ENCODE results near the gene RAP1A. TPM values are rescaled to one million over a fixed set of nuclear protein-coding genes. Genes with fewer than 3 reads are reported as not detected.

The RAP1A gene
- total RNA-seq, 2 experiments from 2014 or later: 128 to 130 TPM

DNA sequence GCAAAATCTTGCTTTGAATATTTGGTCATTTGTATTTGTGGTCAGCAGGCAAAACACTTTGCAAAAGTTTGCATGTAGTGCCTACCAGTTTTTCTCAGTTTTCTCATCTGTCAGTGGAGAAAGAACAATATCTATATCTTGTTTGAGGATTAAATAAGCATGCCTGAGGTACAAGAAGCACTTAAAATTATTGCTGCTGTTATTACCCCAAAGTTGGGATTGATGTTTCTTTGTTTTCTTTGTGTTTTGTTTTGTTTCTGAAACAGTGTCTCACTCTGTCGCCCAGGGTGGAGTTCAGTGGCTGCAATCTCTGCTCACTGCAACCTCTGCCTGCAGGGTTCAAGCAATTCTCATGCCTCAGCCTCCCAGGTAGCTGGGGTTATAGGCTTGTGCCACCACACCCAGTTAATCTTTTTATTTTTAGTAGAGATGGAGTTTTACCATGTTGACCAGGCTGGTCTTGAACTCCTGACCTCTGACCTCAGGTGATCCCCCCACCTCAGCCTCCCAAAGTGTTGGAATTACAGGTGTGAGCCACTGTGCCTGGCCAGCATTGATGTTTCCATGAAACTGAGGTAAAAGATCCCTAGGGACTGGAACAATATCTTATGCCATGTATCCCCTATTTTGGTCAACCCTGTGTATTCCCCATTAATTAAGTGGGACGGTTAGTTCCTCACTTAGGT lies 15.9 kb downstream of the RAP1A start:
- POLR2A ChIA-PET: no interaction called here
- H3K9me3 Mint-ChIP-seq: no peaks in the 10 kb centered on the region
- H3K36me3 Mint-ChIP-seq (ENCODE audit: low read depth): peaks cover 26% of the 10 kb centered on the region
- H3K4me3 Mint-ChIP-seq: no peak overlapping the region
- H3K4me1 Mint-ChIP-seq: peaks cover 68% of the 10 kb centered on the region
- peak overlapping the region; percentile 66 for H3K27ac Mint-ChIP-seq
- DNase-seq: no peak
- no peaks in the 10 kb centered on the region for H3K27me3 Mint-ChIP-seq
- CTCF ChIA-PET: interaction anchor here (1.2 to 1.6 kb wide), 2 partner anchors 13 kb away, joined by 3 to 4 read pairs; no protein-coding TSS in a partner anchor

DNA sequence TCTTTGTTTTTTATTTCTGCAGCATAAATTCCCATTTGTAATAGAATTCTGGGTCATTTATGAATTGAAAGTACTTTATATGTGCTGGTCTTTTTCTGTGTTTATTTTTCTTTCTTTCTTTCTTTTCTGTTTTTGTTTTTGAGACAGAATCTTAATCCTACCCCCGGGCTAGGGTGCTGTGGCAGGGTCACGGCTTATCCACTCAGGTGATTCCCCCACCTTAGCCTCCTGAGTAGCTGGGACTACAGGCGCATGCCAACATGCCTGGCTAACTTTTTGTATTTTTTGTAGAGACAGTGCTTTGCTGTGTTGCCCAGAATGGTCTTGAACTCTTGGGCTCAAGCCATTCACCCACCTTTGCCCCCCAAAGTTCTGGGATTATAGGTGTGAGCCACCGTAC lies 18.7 kb downstream of the RAP1A start:
- H3K4me1 Mint-ChIP-seq: peaks cover 52% of the 10 kb centered on the region
- peaks cover 27% of the 10 kb centered on the region for H3K36me3 Mint-ChIP-seq (ENCODE audit: low read depth)
- POLR2A ChIA-PET: interaction anchor here (0.7 kb wide), 1 partner anchor 8 kb away, joined by 3 read pairs; no protein-coding TSS in a partner anchor
- no peaks in the 10 kb centered on the region for H3K9me3 Mint-ChIP-seq
- no peaks in the 10 kb centered on the region for H3K27me3 Mint-ChIP-seq
- no peak for DNase-seq
- H3K4me3 Mint-ChIP-seq: no peak overlapping the region
- H3K27ac Mint-ChIP-seq: no peak overlapping the region
- CTCF ChIA-PET: interaction anchor here (2.2 kb wide), 1 partner anchor 16 kb away, joined by 7 read pairs; no protein-coding TSS in a partner anchor

DNA sequence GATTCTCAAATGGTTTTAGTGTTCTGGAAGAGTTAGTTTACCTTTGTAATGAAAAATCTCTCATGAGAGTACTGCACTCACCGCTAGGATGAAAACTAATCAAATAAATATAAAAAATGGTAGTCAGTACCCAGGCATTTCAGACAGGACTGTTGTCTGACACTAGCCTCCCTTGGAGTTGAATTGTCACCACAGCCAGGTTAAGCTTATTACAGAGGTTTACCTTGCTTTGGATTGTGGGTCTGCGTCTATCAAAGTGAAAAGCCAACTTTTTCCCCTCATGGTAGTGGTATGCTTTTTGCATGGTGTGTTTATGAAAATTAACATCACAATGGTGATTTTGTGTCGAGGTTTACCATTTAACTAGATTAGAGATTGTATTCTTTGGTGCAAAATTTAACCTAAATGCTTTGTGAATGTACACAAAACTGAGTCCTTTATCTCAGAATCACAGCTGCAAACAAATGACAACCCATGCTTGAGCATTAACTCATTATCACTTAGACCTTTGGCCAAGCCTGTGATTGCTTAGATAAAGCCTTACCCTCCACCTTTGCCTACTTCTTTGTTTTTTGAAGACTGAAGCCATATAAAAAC lies 20.1 kb downstream of the RAP1A start:
- DNase-seq: no peak
- CTCF ChIA-PET: interaction anchor here (1.7 to 2.2 kb wide), 2 partner anchors 10 to 17 kb away, joined by 4 to 7 read pairs; no protein-coding TSS in a partner anchor
- Mint-ChIP-seq H3K36me3 (ENCODE audit: low read depth) (peaks cover 41% of the 10 kb centered on the region), H3K4me3 (no peak overlapping the region), H3K9me3 (no peaks in the 10 kb centered on the region), H3K27me3 (no peaks in the 10 kb centered on the region), H3K4me1 (peaks cover 56% of the 10 kb centered on the region), H3K27ac (no peak overlapping the region)
- POLR2A ChIA-PET: interaction anchor here (0.8 to 1.2 kb wide), 2 partner anchors 12 to 73 kb away, joined by 3 read pairs; no protein-coding TSS in a partner anchor

DNA sequence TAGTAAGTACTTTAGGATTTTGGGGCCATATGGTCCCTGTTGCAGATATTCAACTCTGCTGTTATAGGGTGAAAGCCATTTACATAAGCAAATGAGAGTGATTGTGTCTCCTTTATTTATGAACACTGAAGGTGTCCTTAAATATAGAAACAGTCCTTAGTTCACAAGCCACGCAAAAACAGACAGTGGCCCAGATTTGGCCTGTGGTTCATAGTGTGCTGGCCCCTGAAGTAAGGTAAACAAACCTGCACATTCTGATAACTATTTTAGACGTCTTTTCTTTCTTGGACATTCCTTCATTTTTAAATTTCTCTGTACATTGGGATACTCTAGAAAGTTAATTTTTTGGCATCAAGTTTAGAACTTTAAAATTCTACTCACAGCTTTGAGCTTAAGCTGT lies 23.5 kb downstream of the RAP1A start:
- Mint-ChIP-seq H3K4me3 (no peak overlapping the region), H3K36me3 (ENCODE audit: low read depth) (peaks cover 53% of the 10 kb centered on the region), H3K27me3 (no peaks in the 10 kb centered on the region), H3K27ac (no peak overlapping the region), H3K4me1 (peaks cover 61% of the 10 kb centered on the region), H3K9me3 (no peaks in the 10 kb centered on the region)
- CTCF ChIA-PET: no interaction called here
- POLR2A ChIA-PET: no interaction called here
- DNase-seq: no peak

DNA sequence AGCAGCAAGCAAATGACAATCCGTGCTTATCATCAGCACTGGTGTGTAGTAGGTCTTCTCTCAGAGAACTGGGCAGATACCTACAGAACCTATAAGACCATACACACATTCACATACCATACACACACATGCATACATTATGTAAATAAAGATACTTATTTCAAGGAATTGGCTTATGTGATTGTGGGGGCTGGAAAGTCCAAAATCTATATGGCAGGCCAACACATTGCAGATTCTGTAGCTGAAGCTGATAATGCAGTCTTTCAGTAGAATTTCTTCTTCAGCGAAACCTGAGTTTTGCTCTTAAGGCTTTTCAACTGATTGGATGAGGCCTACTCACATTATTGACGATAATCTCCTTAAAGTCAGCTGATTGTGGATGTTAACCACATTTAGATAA lies 24.1 kb downstream of the RAP1A start:
- Mint-ChIP-seq H3K27me3 (no peaks in the 10 kb centered on the region), H3K4me3 (no peak overlapping the region), H3K4me1 (peaks cover 61% of the 10 kb centered on the region), H3K27ac (no peak overlapping the region), H3K9me3 (no peaks in the 10 kb centered on the region), H3K36me3 (ENCODE audit: low read depth) (peaks cover 59% of the 10 kb centered on the region)
- no peak for DNase-seq
- POLR2A ChIA-PET: no interaction called here
- CTCF ChIA-PET: interaction anchor here (0.9 to 2.3 kb wide), 2 partner anchors 103 to 136 kb away, joined by 3 to 10 read pairs; no protein-coding TSS in a partner anchor

DNA sequence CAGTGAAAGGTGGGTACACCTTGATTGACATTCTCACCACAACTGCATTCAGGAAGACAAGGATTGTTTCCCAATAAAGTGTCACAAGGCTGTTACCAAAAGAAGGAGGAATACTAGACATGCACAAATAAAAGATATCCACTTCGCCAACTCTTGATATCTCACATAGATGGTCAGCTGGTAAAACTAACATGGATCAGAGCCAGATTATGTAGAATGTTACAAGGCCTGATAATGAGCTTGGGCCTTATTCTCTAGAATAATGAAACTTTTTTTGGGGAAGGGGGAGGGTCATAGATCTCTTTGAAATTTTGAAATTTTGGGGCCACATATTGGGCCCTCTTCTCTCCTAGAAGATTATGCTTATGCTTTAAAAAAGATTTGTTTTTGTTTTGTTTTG lies 24.9 kb downstream of the RAP1A start:
- Mint-ChIP-seq H3K4me1 (peaks cover 63% of the 10 kb centered on the region), H3K4me3 (no peak overlapping the region), H3K27me3 (no peaks in the 10 kb centered on the region), H3K9me3 (no peaks in the 10 kb centered on the region), H3K27ac (no peak overlapping the region), H3K36me3 (ENCODE audit: low read depth) (peaks cover 64% of the 10 kb centered on the region)
- CTCF ChIA-PET: interaction anchor here (0.6 to 2.3 kb wide), 2 partner anchors 70 to 136 kb away, joined by 3 to 10 read pairs; no protein-coding TSS in a partner anchor
- POLR2A ChIA-PET: interaction anchor here (0.6 kb wide), 1 partner anchor 28 kb away, joined by 3 read pairs; no protein-coding TSS in a partner anchor
- no peak for DNase-seq

DNA sequence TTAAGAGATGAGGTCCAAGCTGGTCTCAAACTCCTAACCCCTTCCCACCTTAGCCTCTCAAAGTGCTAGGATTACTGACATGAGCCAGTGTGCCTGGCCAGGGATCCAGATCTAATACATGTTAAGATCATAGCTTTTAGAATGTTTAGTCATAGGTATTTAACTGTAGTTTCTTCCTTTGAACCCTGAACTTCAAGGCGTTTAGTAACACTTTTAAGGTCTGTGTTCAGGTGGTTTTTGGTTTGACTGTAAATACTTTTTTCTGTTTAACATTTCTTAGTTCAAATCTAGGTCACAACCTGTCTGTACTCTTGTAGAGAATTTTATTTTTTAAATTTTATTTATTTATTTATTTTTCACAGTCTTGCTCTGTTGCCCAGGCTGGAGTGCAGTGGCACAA lies 28.1 kb downstream of the RAP1A start:
- CTCF ChIA-PET: interaction anchor here (1.1 to 2.2 kb wide), 5 partner anchors 10 to 139 kb away, joined by 3 to 10 read pairs (median 3); no protein-coding TSS in a partner anchor
- no peak overlapping the region for H3K4me3 Mint-ChIP-seq
- DNase-seq: no peak

DNA sequence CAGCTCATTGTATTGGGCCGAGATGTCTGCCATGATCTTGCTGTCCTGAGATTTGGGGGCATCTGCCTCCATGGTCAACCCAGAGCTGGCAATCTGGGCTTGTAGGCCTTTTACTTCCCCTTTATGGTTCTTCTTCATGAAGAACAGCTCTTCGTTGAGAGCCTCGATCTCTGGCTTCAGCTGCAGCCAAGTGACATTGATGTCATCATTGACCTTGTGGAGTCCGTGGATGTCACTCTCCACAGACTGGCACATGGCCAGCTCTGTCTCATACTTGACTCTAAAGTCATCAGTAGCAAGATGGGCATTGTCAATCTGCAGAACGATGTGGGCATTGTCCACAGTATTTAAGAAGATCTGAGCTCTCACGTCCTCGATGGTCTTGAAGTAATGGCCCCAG lies 29.2 kb downstream of the RAP1A start:
- POLR2A ChIA-PET: no interaction called here

More for the DNA sequence above, 28.1 kb downstream of the RAP1A start:
- H3K27me3 Mint-ChIP-seq: no peaks in the 10 kb centered on the region
- H3K4me1 Mint-ChIP-seq: peaks cover 72% of the 10 kb centered on the region
- peaks cover 61% of the 10 kb centered on the region for H3K36me3 Mint-ChIP-seq (ENCODE audit: low read depth)
- no peaks in the 10 kb centered on the region for H3K9me3 Mint-ChIP-seq
- H3K27ac Mint-ChIP-seq: peak overlapping the region; percentile 55
- POLR2A ChIA-PET: no interaction called here

DNA sequence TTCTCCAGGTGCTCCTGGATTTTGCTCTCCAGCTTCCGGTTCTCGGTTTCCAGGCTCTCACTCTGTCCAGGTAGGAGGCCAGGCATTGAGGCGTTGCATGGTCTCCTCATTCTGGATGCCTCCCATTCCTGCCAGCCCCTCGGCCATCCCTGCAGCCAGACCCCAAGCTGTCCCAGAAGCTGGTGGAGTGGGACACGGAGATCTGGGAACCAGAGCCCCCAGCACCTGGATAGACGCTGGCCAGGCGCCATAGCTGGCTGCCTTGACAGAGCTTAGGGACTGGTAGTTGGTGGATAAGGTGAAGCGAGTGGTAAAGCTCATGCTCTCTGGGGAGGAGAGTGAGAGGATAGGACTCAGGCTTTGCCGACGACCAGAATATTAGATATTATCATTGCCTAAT lies 29.6 kb downstream of the RAP1A start:
- Mint-ChIP-seq H3K9me3 (no peaks in the 10 kb centered on the region), H3K27me3 (no peaks in the 10 kb centered on the region), H3K4me1 (peaks cover 77% of the 10 kb centered on the region), H3K27ac (no peak overlapping the region), H3K4me3 (no peak overlapping the region), H3K36me3 (ENCODE audit: low read depth) (peaks cover 51% of the 10 kb centered on the region)
- POLR2A ChIA-PET: no interaction called here
- DNase-seq: no peak
- CTCF ChIA-PET: interaction anchor here (0.6 to 2.2 kb wide), 9 partner anchors 9 to 152 kb away, joined by 3 to 10 read pairs (median 4); no protein-coding TSS in a partner anchor

More for the DNA sequence above, 29.2 kb downstream of the RAP1A start:
- DNase-seq: no peak
- CTCF ChIA-PET: interaction anchor here (0.6 to 2.2 kb wide), 11 partner anchors 8 to 151 kb away, joined by 3 to 10 read pairs (median 4); no protein-coding TSS in a partner anchor
- Mint-ChIP-seq H3K27ac (no peak overlapping the region), H3K27me3 (no peaks in the 10 kb centered on the region), H3K4me3 (no peak overlapping the region), H3K9me3 (no peaks in the 10 kb centered on the region), H3K4me1 (peaks cover 76% of the 10 kb centered on the region), H3K36me3 (ENCODE audit: low read depth) (peaks cover 55% of the 10 kb centered on the region)

DNA sequence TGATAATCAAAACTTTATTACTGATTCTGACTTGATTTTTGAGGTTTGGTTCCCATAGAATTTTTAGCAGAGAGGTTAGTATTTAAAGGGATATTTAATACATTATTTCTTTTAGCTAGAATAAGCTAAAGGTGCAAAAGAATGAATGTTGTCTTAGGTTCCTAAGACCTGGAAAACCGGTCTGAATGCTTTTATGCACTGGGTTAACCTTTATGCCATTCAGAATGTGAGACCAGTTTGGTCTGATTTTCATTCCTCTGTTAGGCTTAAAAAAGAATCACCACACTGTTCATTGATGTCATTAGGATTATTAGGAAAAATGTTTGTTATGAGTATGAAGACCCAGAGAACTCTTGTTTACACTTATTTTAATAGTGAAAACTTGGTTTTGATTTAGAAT lies 30.1 kb downstream of the RAP1A start:
- ChIA-PET POLR2A (no interaction called here), CTCF (interaction anchor here (0.6 to 2.2 kb wide), 6 partner anchors 9 to 152 kb away, joined by 3 to 10 read pairs (median 4); no protein-coding TSS in a partner anchor)
- DNase-seq: no peak
- no peaks in the 10 kb centered on the region for H3K9me3 Mint-ChIP-seq
- H3K27me3 Mint-ChIP-seq: no peaks in the 10 kb centered on the region
- H3K4me3 Mint-ChIP-seq: no peak overlapping the region
- H3K27ac Mint-ChIP-seq: no peak overlapping the region
- H3K4me1 Mint-ChIP-seq: peaks cover 74% of the 10 kb centered on the region
- H3K36me3 Mint-ChIP-seq (ENCODE audit: low read depth): peaks cover 46% of the 10 kb centered on the region

DNA sequence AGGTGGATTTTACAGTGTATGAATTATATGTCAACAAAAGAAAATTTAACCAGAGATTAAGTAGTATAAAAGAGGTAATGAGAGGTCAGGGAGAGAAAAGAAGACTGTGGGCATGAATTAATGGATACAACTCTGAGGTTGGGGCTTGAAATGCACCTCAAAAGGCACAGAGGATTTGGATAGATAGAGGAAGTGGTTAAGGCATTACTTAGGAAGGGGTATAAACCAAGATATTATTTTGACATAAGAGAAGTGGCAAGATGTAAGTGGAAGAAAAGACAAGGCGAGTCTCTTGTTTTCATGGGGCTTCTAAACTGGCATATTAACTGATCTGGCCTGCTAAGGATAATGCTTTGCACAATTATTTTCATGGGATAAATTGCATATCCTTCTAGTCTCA lies 34.1 kb downstream of the RAP1A start:
- H3K9me3 Mint-ChIP-seq: no peaks in the 10 kb centered on the region
- peaks cover 26% of the 10 kb centered on the region for H3K36me3 Mint-ChIP-seq (ENCODE audit: low read depth)
- H3K4me1 Mint-ChIP-seq: peaks cover 65% of the 10 kb centered on the region
- CTCF ChIA-PET: no interaction called here
- no peak overlapping the region for H3K4me3 Mint-ChIP-seq
- DNase-seq: no peak
- no peak overlapping the region for H3K27ac Mint-ChIP-seq
- H3K27me3 Mint-ChIP-seq: no peaks in the 10 kb centered on the region
- POLR2A ChIA-PET: no interaction called here

DNA sequence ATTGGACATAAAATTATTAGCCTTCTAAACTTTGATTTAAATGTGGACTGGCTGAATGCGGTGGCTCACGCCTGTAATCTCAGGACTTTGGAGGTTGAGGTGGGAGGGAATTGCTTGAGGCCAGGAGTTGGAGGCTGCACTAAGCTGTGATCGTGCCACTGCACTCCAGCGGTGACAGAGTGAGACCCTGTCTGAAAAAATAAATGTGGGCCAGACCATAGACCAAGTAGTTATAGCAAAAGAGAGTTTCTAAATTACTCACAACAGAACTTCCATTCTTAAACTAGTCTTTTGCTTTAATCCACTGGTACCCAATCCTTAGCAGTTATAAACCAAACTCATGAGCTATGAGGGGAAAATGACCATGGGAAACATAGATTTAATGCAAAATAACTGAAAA lies 35.2 kb downstream of the RAP1A start:
- peaks cover 17% of the 10 kb centered on the region for H3K36me3 Mint-ChIP-seq (ENCODE audit: low read depth)
- DNase-seq: no peak
- POLR2A ChIA-PET: no interaction called here
- CTCF ChIA-PET: interaction anchor here (0.8 kb wide), 1 partner anchor 13 kb away, joined by 4 read pairs; no protein-coding TSS in a partner anchor
- H3K4me1 Mint-ChIP-seq: peaks cover 57% of the 10 kb centered on the region
- no peaks in the 10 kb centered on the region for H3K27me3 Mint-ChIP-seq
- H3K4me3 Mint-ChIP-seq: no peak overlapping the region
- no peak overlapping the region for H3K27ac Mint-ChIP-seq
- no peaks in the 10 kb centered on the region for H3K9me3 Mint-ChIP-seq
